ENCODE results near the gene PPP1R12A.
"Not testable (repeated sequence)": the region's sequence is repeated elsewhere in the genome, so short reads cannot be mapped to it uniquely, and the experiment has no call there.

The PPP1R12A gene

GRCh38 chr12:79935021-79935623 is at the start of gene PPP1R12A:
Gene PPP1R12A, minus strand, starts transcription at chr12:79935097. Its CDS starts 166 bp downstream, at chr12:79934931.
- peak; percentile 87 to 93 for DNase-seq (ENCODE audit: low read depth in 2 of 2)

- DNase-seq (ENCODE audit: low read depth in 2 of 2): no peak
Observed at GRCh38 chr12:79983986-79984620, 49.2 kb upstream of the PPP1R12A start.

GRCh38 chr12:79983492-79983891 is 48.6 kb upstream of the PPP1R12A start:
- DNase-seq (ENCODE audit: low read depth in 2 of 2): no peak

GRCh38 chr12:79982086-79983062 is 47.5 kb upstream of the PPP1R12A start:
- no peak for DNase-seq (ENCODE audit: low read depth in 2 of 2)

- DNase-seq (ENCODE audit: low read depth in 2 of 2): no peak
Observed at GRCh38 chr12:79978692-79979091, 43.8 kb upstream of the PPP1R12A start.

GRCh38 chr12:79977856-79978460 is 43.1 kb upstream of the PPP1R12A start:
- DNase-seq (ENCODE audit: low read depth in 2 of 2): not testable (repeated sequence)

GRCh38 chr12:79975143-79975542 is 40.2 kb upstream of the PPP1R12A start:
- no peak for DNase-seq (ENCODE audit: low read depth in 2 of 2)

GRCh38 chr12:79973801-79974200 is 38.9 kb upstream of the PPP1R12A start:
- DNase-seq (ENCODE audit: low read depth in 2 of 2): no peak

GRCh38 chr12:79964100-79964627 is 29.3 kb upstream of the PPP1R12A start:
- no peak for DNase-seq (ENCODE audit: low read depth in 2 of 2)

GRCh38 chr12:79961411-79961810 is 26.5 kb upstream of the PPP1R12A start:
- DNase-seq (ENCODE audit: low read depth in 2 of 2): no peak

- DNase-seq (ENCODE audit: low read depth in 2 of 2): no peak
Observed at GRCh38 chr12:79959484-79959883, 24.6 kb upstream of the PPP1R12A start.

GRCh38 chr12:79956896-79957295 is 22.0 kb upstream of the PPP1R12A start:
- DNase-seq (ENCODE audit: low read depth in 2 of 2): no peak

GRCh38 chr12:79955561-79955960 is 20.7 kb upstream of the PPP1R12A start:
- DNase-seq (ENCODE audit: low read depth in 2 of 2): no peak

GRCh38 chr12:79954037-79954610 is 19.2 kb upstream of the PPP1R12A start:
- no peak for DNase-seq (ENCODE audit: low read depth in 2 of 2)

- no peak for DNase-seq (ENCODE audit: low read depth in 2 of 2)
Observed at GRCh38 chr12:79949098-79949497, 14.2 kb upstream of the PPP1R12A start.

- DNase-seq (ENCODE audit: low read depth in 2 of 2): no peak
Observed at GRCh38 chr12:79945433-79945832, 10.5 kb upstream of the PPP1R12A start.

- no peak for DNase-seq (ENCODE audit: low read depth in 2 of 2)
Observed at GRCh38 chr12:79944565-79944964, 9.7 kb upstream of the PPP1R12A start.

- not testable (repeated sequence) for DNase-seq (ENCODE audit: low read depth in 2 of 2)
Observed at GRCh38 chr12:79942846-79943245, 7.9 kb upstream of the PPP1R12A start.

GRCh38 chr12:79939728-79940310 is 4.9 kb upstream of the PPP1R12A start:
- no peak for DNase-seq (ENCODE audit: low read depth in 2 of 2)

GRCh38 chr12:79938843-79939242 is 3.9 kb upstream of the PPP1R12A start:
- no peak for DNase-seq (ENCODE audit: low read depth in 2 of 2)

- DNase-seq (ENCODE audit: low read depth in 2 of 2): no peak
Observed at GRCh38 chr12:79936670-79937069, 1.8 kb upstream of the PPP1R12A start.

Data from stimulated activated CD8-positive, alpha-beta memory T cell treated with anti-CD3 and anti-CD28 coated beads, Interleukin-7, amount 100 ng/mL, for 4 hours (primary cell).